HG03280 (cell line): Measurements from ENCODE around the gene KY.

ENCODE experiments used
- ATAC-seq: cut with Tn5 transposase; IDR thresholded peaks from one replicate; pipeline ENCODE4 v1.9.1; 2021; ENCODE audit warnings: mild to moderate bottlenecking, moderate library complexity; ENCODE audit not compliant: unreplicated experiment

The KY gene

DNA sequence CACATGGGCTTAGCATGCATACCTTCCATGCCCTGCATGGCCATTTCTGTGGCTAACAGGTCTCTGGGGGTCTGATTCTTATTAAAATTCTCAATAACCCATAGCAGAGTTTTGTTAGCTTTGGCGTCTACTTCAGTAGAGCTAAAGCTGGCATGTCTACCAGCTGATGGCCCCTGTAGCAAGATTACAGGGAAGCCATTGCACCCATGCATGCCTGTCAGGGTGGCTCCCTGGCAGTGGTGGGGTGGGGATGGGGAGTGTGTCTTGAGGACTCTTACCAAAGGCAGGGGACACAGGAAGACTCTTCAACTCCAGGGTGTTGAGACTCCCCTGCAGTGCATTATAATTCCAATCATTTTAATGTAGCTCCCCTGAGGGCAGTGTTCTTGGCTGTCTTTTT is 4.7 kb downstream of the KY start:
- ATAC-seq, result no peak

GRCh38 chr3:134645515-134645914 is 5.3 kb downstream of the KY start:
- ATAC-seq, result no peak

GRCh38 chr3:134644731-134645514 is 5.9 kb downstream of the KY start:
- no peak for ATAC-seq

GRCh38 chr3:134643150-134643675 is 7.6 kb downstream of the KY start:
- no peak for ATAC-seq

GRCh38 chr3:134642445-134643149 is 8.2 kb downstream of the KY start:
- no peak for ATAC-seq

DNA sequence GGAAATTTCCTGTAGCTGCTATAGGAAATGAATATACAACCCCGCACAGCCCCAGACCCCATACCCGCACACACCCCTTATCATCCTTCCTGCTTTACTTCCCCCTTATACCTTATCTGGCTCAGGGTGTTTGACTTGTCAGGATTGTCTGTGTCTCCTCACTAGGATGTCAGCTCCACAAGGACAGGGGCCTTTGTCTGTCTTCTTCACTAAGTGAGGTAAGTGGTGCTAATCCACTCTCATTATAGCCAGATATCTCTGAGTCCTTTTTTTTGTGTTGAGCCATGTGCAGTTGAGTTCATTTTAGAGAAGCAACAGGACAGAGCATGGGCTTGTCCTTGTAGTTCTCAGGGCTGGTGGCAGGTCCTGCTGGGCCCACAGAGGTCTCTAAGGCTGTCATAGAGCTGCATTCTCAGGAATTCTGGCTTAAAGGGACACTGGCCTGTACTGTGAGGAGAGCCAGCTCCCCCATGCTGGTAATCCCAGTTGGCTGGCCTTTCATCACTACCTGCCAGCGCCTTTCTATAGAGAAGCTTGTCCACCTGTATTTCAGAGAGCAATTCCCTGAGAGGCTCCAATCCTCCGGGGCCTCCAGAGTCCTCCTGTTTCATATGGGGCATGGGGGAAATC is 9.0 kb downstream of the KY start:
- ATAC-seq, result no peak

GRCh38 chr3:134640872-134641470 is 9.9 kb downstream of the KY start:
- no peak for ATAC-seq

DNA sequence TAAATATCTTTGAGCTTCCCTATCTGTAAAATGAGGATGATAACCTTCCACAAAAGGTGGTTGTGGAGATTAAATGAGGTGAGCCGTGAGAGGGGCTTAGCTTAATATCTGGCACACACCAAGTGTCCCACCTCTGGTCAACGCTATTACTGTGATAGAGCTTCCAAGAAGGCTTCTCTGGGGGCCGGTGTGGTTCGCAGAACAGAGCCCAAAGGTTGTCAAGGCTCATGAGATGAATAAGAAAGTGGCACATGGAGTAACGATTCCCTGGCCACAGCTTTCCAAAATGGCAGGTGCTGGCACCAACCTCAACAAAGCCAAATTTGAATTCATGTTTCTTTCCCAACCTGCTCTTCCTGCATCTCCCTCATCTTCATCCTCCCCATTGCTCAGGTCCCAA is 10.4 kb downstream of the KY start:
- no peak for ATAC-seq

DNA sequence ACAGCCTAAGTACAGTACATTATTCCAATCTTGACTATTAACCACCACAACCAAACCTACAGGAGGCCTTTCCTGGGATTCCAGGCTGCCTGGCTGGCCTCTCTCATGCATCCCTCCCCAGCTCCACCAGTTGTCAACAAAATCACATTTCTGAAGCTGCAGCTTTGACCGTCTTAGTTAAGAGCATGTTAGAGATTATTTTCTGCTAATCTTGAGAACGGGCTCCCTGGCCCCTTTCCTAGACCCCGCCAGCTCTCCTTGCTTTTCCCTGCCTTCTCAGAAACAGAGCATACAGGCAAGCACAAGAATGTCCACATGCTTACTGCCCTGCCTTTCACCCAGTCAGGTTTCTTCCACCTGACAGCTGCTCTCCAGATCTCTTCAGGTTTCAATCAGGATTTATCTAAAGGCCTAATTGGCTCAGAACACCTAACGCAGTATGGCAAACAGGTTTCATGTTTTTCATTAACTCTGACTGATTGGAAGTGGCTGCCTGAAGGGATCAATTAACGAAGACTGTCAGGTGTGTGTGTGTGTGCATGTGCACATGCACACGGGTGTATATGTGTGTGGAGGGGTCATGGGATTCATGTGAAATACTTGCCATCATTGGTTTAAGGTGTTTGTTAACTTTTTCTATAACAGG is 12.3 kb downstream of the KY start:
- ATAC-seq, result no peak

DNA sequence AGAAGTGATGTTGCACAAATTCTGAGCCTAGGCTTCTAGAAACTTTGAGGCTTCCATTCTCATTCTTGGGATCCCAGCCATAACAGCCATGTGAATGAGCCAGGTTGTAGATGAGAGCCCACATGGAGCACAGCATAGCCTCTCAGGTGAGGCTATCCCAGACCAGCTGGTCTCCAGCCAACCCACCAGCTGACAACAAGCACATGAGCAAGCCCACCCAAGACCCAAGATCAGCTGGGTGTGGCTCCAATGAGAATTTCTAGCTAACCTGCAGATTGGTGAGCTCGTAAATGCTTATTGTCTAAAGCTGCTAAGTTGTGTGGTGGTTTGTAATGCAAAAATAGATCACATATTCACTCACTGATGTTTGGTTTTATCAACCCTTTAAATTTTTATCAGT is 14.4 kb downstream of the KY start:
- ATAC-seq, result no peak

GRCh38 chr3:134630506-134630905 is 20.3 kb downstream of the KY start:
- no peak for ATAC-seq

DNA sequence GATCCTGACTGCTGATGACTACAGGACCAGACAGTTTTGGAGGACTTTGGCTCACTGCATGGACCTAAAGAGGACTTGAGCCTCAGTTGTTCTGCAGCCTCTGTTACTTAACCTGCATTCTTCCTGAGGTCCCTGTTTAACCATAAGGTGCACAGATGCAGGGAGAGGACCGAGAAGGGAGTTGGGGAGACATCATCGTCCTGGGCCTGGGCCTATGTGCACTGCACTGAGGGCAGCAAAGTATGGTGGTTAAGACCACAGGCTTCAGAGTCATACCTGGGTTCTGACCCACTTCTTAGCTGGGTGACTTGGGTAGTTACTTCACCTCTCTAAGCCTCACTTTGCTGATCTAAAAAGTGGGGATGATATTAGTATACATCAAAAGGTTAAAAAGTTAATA is 21.9 kb downstream of the KY start:
- no peak for ATAC-seq

- ATAC-seq, result no peak
Observed at GRCh38 chr3:134627831-134628230, 23.0 kb downstream of the KY start.

- ATAC-seq, result no peak
Observed at GRCh38 chr3:134625885-134626741, 24.7 kb downstream of the KY start.

- no peak for ATAC-seq
Observed at GRCh38 chr3:134625462-134625861, 25.4 kb downstream of the KY start.

GRCh38 chr3:134624537-134625287 is 26.1 kb downstream of the KY start:
- ATAC-seq, result no peak

- ATAC-seq, result no peak
Observed at GRCh38 chr3:134623615-134624245, 27.1 kb downstream of the KY start.

GRCh38 chr3:134622806-134623365 is 27.9 kb downstream of the KY start:
- ATAC-seq, result no peak
